Ureter (tissue), 1 donor: ENCODE data around the gene ULBP2. TPM values are rescaled to one million over a fixed set of nuclear protein-coding genes. Genes with fewer than 3 reads are reported as not detected.
"Not testable (repeated sequence)": the region's sequence is repeated elsewhere in the genome, so short reads cannot be mapped to it uniquely, and the experiment has no call there.

ENCODE experiments used
- DNase-seq: peaks from one replicate; pipeline ENCODE4 v3.0.0-alpha.2; 2020; ENCODE audit warnings: low spot score
- total RNA-seq: library from RNA; stranded (reverse); gene quantifications from one replicate; pipeline ENCODE4 v1.2.4, GENCODE V29; 2023
- donor health status: DM: yes; HTN: yes; CAD: no.

ULBP2 gene
- total RNA-seq, 1 donor from 2014 or later, result 3.0 TPM

GRCh38 chr6:149925974-149926777 lies 15.6 kb upstream of the ULBP2 start:
- peak; percentile 95 for DNase-seq

- not testable (repeated sequence) for DNase-seq
These were observed 14.8 kb upstream of the ULBP2 start for GRCh38 chr6:149927025-149927424.

DNA sequence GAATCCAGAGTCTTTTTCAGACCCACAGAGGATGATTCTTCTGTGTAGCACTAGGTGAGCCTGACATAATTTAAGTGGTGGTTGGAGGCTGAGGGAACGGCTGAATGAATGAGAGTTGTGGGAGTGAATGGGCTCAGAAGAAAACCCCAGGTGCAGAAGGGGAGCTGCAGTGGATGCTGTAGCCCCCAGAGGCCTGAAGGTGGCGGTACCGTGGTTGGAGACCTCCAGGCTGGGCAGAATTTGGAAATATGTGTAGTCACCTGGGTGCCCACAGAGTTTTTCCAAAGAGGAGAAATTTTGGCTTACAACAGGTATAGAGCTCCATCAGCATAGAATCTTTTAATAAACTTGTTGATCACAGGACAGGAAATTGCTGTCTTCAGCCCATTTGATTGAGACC lies 12.4 kb upstream of the ULBP2 start:
- peak; percentile 22 for DNase-seq

DNA sequence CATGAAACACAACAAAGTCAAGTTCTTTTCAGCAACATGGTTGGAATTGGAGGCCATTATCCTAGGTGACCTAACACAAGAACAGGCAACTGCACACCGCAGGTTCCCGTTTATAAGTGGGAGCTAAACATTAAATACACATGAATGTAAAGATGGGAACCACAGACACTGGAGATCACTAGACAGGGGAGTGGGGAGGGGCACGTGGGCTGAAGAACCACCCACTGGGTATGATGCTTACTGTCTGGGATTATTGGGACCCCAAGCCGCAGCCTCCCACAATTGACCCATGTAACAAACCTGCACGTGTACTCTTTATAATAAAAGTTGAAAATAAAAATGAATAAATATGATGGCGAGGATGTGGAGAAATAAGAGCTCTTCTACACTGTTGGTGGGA lies 10.3 kb upstream of the ULBP2 start:
- peak; percentile 31 for DNase-seq

- DNase-seq, result peak; percentile 25
These were observed 8.8 kb upstream of the ULBP2 start for GRCh38 chr6:149933036-149933435.

GRCh38 chr6:149933461-149933860 lies 8.4 kb upstream of the ULBP2 start:
- DNase-seq, result peak; percentile 29

DNA sequence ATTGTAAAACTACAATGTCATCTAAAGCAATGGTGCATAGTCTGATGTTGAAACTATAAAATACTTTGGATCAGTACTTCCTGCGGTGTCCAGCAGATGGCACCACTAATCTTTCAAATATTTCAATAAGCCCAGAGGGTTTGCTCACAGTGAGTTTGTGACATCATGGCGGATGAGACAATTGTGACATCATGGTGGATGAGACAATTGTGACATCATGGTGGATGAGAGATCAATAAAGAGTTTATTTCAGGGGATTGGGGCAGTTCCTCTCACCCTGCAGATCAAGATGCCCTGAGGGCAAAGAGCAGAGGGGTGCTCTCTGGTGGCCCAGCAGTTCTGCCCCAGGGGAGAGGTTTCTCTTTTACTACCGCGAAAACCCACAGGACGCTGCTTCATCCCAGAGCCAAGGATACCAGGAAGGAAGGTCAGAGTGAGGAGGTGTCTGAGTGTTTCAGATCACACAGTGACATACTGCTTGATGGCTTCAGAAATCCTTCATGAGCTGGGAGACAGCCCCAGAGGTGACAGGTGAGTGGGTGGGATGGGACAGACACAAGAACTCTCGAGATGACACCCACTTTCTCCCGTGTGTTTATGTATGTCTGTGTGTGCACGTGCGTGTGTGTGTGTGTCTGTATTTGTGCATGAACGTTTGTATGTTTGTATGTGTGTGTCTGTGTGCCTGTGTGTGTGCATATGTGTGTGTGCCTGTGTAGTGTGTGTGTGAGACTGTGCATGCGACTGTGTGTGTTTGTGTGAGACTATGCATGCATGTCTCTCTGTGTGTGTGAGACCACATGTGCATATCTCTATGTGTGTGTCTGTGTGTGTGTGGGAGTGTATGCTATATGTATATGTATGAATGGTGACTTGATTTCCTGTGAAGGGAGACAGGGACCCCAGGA lies 7.3 kb upstream of the ULBP2 start:
- DNase-seq, result peak; percentile 72

- peak; percentile 23 for DNase-seq
These were observed 6.6 kb upstream of the ULBP2 start for GRCh38 chr6:149935246-149935645.

GRCh38 chr6:149935668-149936067 lies 6.1 kb upstream of the ULBP2 start:
- DNase-seq, result peak; percentile 29

- DNase-seq, result no peak
These were observed 5.1 kb upstream of the ULBP2 start for GRCh38 chr6:149936743-149937142.

DNA sequence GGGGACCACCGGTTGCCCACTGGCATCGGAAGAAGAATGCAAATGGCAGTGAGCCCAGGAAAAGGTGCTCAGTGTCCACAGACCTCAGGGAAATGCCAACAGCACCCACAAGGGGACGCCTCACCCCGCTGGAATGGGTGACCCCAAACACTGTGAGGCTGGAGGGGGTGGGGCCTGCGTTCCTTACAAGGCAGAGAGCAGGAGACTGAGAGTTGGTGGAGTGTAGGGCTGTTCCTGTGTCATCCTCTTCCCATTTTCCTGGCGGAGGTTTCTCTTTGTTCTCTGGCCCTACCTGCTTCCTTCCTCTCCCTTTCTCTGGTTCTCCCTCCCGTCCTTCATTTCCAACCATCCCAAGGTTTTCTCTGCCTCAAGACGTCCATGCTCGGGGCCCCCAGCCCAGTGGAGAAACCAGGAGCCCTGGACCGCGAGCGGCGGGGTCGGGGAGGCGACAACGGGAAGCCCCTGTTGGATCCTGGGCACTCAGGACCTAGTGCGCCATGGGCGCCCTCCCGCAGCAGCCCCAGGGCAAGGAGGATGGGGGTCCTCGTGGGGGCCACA lies 3.7 kb upstream of the ULBP2 start:
- DNase-seq, result peak; percentile 26

- peak; percentile 45 for DNase-seq
These were observed 3.1 kb upstream of the ULBP2 start for GRCh38 chr6:149938571-149939355.

DNA sequence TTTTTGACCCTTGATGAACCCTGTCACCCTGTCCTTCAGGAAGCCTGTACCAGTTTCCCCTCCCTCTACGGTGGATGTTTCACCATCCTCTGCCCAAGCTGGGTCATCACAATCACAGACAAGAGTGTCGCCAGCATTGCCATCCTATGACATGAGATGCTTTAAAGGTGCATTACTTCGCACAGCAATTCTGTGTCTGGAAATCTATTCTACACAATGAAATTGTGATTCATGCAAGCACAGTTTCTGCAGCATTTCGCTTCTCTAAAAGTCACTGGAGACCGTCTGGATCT lies 2.5 kb upstream of the ULBP2 start:
- DNase-seq, result no peak

GRCh38 chr6:149939909-149940671 lies 1.7 kb upstream of the ULBP2 start:
- peak; percentile 29 for DNase-seq

DNA sequence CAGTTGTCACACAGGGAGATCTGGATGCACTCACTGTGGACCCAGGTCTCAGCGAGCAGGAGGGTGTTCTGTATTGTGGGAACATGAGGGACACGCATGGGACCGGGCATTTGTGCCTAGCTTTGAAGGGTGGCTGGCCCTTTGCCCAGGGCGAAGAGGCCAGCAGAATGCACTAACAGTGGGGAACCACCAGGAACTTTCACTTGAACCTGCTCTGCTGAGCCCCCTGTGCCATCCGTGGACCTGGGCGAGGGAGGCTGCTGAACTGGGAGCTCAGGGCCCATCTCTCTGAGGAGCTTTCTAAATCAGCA lies 1.2 kb upstream of the ULBP2 start:
- DNase-seq, result peak; percentile 30

GRCh38 chr6:149942461-149942829 lies 631 bp downstream of the ULBP2 start:
- peak; percentile 46 for DNase-seq

GRCh38 chr6:149943321-149943720 lies 1.5 kb downstream of the ULBP2 start:
- not testable (repeated sequence) for DNase-seq

DNA sequence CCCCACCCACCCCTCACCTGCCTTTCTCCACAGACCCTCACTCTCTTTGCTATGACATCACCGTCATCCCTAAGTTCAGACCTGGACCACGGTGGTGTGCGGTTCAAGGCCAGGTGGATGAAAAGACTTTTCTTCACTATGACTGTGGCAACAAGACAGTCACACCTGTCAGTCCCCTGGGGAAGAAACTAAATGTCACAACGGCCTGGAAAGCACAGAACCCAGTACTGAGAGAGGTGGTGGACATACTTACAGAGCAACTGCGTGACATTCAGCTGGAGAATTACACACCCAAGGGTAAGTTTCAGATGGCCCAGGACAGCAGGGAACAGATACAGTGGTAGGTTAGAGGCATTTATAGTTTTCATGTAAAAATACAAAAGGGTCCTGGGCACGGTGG lies 3.5 kb downstream of the ULBP2 start:
- DNase-seq, result not testable (repeated sequence)

DNA sequence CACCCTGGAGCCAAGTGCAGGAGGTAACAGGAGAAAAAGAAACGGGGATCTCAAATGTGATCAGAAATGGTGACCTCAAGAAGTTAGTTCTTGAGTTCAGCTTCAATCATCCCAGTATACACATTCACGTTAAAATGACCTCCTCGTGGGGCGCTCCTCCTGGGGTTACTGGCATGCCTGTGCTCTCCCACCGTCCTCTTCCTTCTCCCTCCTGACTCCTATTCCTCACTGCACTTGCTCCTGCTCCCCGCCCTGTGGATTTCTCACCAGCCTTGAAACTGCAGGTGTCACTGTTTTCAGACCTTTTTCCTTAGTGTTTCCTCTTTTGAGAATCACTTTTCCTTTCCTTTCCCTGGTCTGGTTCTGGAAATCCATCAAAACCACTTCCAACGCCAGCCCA lies 4.8 kb downstream of the ULBP2 start:
- DNase-seq, result peak; percentile 7

GRCh38 chr6:149947533-149947932 lies 5.7 kb downstream of the ULBP2 start:
- not testable (repeated sequence) for DNase-seq

DNA sequence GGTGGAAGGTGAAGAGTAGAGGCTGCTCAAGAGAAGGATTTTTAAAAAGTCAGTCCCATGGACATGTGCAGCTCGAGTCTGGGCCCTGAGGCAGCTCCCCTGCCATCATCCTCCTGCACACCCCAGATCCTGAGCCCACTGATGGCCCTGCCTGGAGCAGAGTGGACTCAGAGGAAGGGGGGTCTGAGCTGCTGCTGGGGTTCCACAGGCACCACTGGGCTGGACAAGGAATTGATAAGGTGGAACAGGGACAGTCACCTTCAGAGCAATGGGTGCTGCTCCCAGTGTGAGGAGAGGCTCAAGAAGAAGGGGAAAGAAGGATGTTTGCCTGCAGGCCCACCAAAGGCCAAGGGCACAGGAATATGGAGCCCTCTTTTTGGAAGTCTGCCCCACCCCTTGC lies 6.2 kb downstream of the ULBP2 start:
- peak; percentile 18 for DNase-seq
